Smooth muscle cell (in vitro differentiated cells): ENCODE results near the gene ACTMAP. TPM values are rescaled to one million over a fixed set of nuclear protein-coding genes. Genes with fewer than 3 reads are reported as not detected.
"Not testable (repeated sequence)": the region's sequence is repeated elsewhere in the genome, so short reads cannot be mapped to it uniquely, and the experiment has no call there.

Experiments used
- DNase-seq: peaks from one replicate; lab custom pipeline; 2025; ENCODE audit not compliant: unreplicated experiment; lab: John Stamatoyannopoulos, UW
- H2AFZ ChIP-seq: fragments of 200-600 bp; sonication (generic); 2 replicates; pipeline ENCODE4 v1.6.0; 2016; ENCODE audit warnings: antibody characterized with exemption, low read depth, mild to moderate bottlenecking
- H3F3A ChIP-seq: fragments of 200-600 bp; sonication (generic); 2 replicates; pipeline ENCODE4 v1.6.0; 2017; ENCODE audit warnings: antibody characterized with exemption, low read depth
- H3K27ac ChIP-seq: fragments of 200-600 bp; sonication (generic); 2 replicates; pipeline ENCODE4 v1.5.1; 2016; ENCODE audit warnings: low read depth, mild to moderate bottlenecking
- H3K27me3 ChIP-seq: fragments of 200-600 bp; sonication (generic); 2 replicates; pipeline ENCODE4 v1.6.1; 2016; ENCODE audit warnings: low read depth, mild to moderate bottlenecking
- H3K36me3 ChIP-seq: fragments of 200-600 bp; sonication (generic); 2 replicates; pipeline ENCODE4 v1.5.1; 2016; ENCODE audit warnings: low read depth
- H3K4me1 ChIP-seq: fragments of 200-600 bp; sonication (generic); 2 replicates; pipeline ENCODE4 v1.5.1; 2016; ENCODE audit warnings: low read depth
- H3K4me2 ChIP-seq: fragments of 200-600 bp; sonication (generic); 2 replicates; pipeline ENCODE4 v1.6.0; 2016; ENCODE audit warnings: mild to moderate bottlenecking
- H3K4me3 ChIP-seq: fragments of 200-600 bp; sonication (generic); 2 replicates; pipeline ENCODE4 v1.5.1; 2016; ENCODE audit warnings: mild to moderate bottlenecking
- H3K79me2 ChIP-seq: fragments of 200-600 bp; sonication (generic); 2 replicates; pipeline ENCODE4 v1.6.0; 2016; ENCODE audit warnings: low read depth, mild to moderate bottlenecking
- H3K9ac ChIP-seq: fragments of 200-600 bp; sonication (generic); 2 replicates; pipeline ENCODE4 v1.6.0; 2016; ENCODE audit warnings: low read depth
- H3K9me3 ChIP-seq: fragments of 200-600 bp; sonication (generic); replicated peaks from 2 replicates; pipeline ENCODE4 v1.5.1; 2016; ENCODE audit warnings: low read depth
- H4K20me1 ChIP-seq: fragments of 200-600 bp; sonication (generic); 2 replicates; pipeline ENCODE4 v1.6.0; 2016; ENCODE audit warnings: low read depth
- CTCF ChIP-seq: fragments of 200-600 bp; sonication (generic); IDR thresholded peaks from 2 replicates; pipeline ENCODE4 v1.5.1; 2017; ENCODE audit warnings: borderline replicate concordance, mild to moderate bottlenecking, antibody characterized with exemption; ENCODE audit not compliant: insufficient read depth, poor library complexity, severe bottlenecking
- WGBS: methylation state at CpG from one replicate; pipeline ENCODE4 v1.1.7; 2016; ENCODE audit warnings: low lambda C conversion rate; 5-methylcytosine and 5-hydroxymethylcytosine counted together
- polyA plus RNA-seq: library from polyadenylated mRNA; unstranded; fragments of >200 nt; fragmentation: Nextera tagmentation; extraction: Ambion mirVana; gene quantifications from 2 replicates; pipeline ENCODE4 v1.2.1, GENCODE V29; 2016
- total RNA-seq: library from RNA; depleted of rRNA; stranded (reverse); fragments of >200 nt; gene quantifications from 2 replicates; pipeline ENCODE4 v1.2.3, GENCODE V29; 2014

Gene ACTMAP
- total and polyA plus RNA-seq, 2 experiments from 2014 or later = 2.9 to 8.6 TPM

- TF ChIP-seq CTCF = no peak
- 92% methylated on average over 9 of the region's 9 CpGs for WGBS
Measured at GRCh38 chr19:40736661-40737060, 13.6 kb downstream of the ACTMAP start.

GRCh38 chr19:40735013-40735771 is 15.1 kb downstream of the ACTMAP start:
- no peak overlapping the region for H3K9ac ChIP-seq
- no peaks in the 10 kb centered on the region for H3K4me1 ChIP-seq
- no peak overlapping the region for H3K4me3 ChIP-seq
- no peaks in the 10 kb centered on the region for H3K79me2 ChIP-seq
- H3F3A ChIP-seq = no peaks in the 10 kb centered on the region
- no peak overlapping the region for H2AFZ ChIP-seq
- 88% methylated on average over 11 of the region's 11 CpGs for WGBS
- no peak for TF ChIP-seq CTCF
- peaks cover 28% of the 10 kb centered on the region for H4K20me1 ChIP-seq
- H3K36me3 ChIP-seq = peaks cover 10% of the 10 kb centered on the region
- no peak overlapping the region for H3K27ac ChIP-seq
- no peak overlapping the region for H3K4me2 ChIP-seq
- no peaks in the 10 kb centered on the region for H3K9me3 ChIP-seq
- no peak for DNase-seq
- no peaks in the 10 kb centered on the region for H3K27me3 ChIP-seq

More at GRCh38 chr19:40736661-40737060, 13.6 kb downstream of the ACTMAP start:
- no peak for DNase-seq
- Histone ChIP-seq H3K4me1 (no peaks in the 10 kb centered on the region), H3K9me3 (no peaks in the 10 kb centered on the region), H2AFZ (no peak overlapping the region), H3K27me3 (no peaks in the 10 kb centered on the region), H3K9ac (no peak overlapping the region), H4K20me1 (peaks cover 17% of the 10 kb centered on the region), H3K4me2 (no peak overlapping the region), H3K79me2 (no peaks in the 10 kb centered on the region), H3K36me3 (peaks cover 4% of the 10 kb centered on the region), H3K27ac (no peak overlapping the region), H3F3A (no peaks in the 10 kb centered on the region), H3K4me3 (no peak overlapping the region)

- Histone ChIP-seq H3K4me3 (no peak overlapping the region), H3K9me3 (no peaks in the 10 kb centered on the region), H3K27me3 (no peaks in the 10 kb centered on the region), H3K36me3 (peaks cover 16% of the 10 kb centered on the region), H3K4me1 (no peaks in the 10 kb centered on the region), H2AFZ (no peak overlapping the region), H3K27ac (no peak overlapping the region), H3K79me2 (no peaks in the 10 kb centered on the region), H4K20me1 (peaks cover 41% of the 10 kb centered on the region), H3F3A (no peaks in the 10 kb centered on the region), H3K9ac (no peak overlapping the region), H3K4me2 (no peak overlapping the region)
- no peak for DNase-seq
- WGBS = 98% methylated on average over 13 of the region's 13 CpGs
- TF ChIP-seq CTCF = no peak
Measured at GRCh38 chr19:40733149-40733548, 17.1 kb downstream of the ACTMAP start.

GRCh38 chr19:40732304-40732703 is 18.0 kb downstream of the ACTMAP start:
- H2AFZ ChIP-seq, H3K4me3 ChIP-seq: not testable (repeated sequence)
- H3K36me3 ChIP-seq = peaks cover 20% of the 10 kb centered on the region

GRCh38 chr19:40730065-40730464 is 20.2 kb downstream of the ACTMAP start:
- WGBS = 96% methylated on average over 5 of the region's 5 CpGs

More at GRCh38 chr19:40732304-40732703, 18.0 kb downstream of the ACTMAP start:
- not testable (repeated sequence) for H3K4me2 ChIP-seq, DNase-seq, H3K27ac ChIP-seq, H3K4me1 ChIP-seq, H3K79me2 ChIP-seq, H3K9me3 ChIP-seq, H3F3A ChIP-seq, H3K27me3 ChIP-seq, H3K9ac ChIP-seq
- 98% methylated on average over 16 of the region's 16 CpGs for WGBS
- peaks cover 49% of the 10 kb centered on the region for H4K20me1 ChIP-seq

More at GRCh38 chr19:40730065-40730464, 20.2 kb downstream of the ACTMAP start:
- not testable (repeated sequence) for DNase-seq, H3K4me1 ChIP-seq, H3K9ac ChIP-seq, H3K27me3 ChIP-seq, H3F3A ChIP-seq, H3K9me3 ChIP-seq, H3K4me3 ChIP-seq, H3K4me2 ChIP-seq, H3K27ac ChIP-seq, H2AFZ ChIP-seq
- H3K79me2 ChIP-seq = peaks cover 18% of the 10 kb centered on the region
- peaks cover 24% of the 10 kb centered on the region for H3K36me3 ChIP-seq
- peaks cover 68% of the 10 kb centered on the region for H4K20me1 ChIP-seq
